Upper lobe of right lung (tissue), 1 donor: ENCODE results near the gene MFN2. TPM values are rescaled to one million over a fixed set of nuclear protein-coding genes. Genes with fewer than 3 reads are reported as not detected.
A peak's percentile ranks its signal among the peaks of the same experiment; 100 is the strongest.

Source experiments
- ATAC-seq: fragments of 200-7000 bp; cut with Tn5 transposase; one replicate; pipeline ENCODE4 v1.9.1; 2020; ENCODE audit warnings: mild to moderate bottlenecking, moderate library complexity
- DNase-seq: peaks from one replicate; pipeline ENCODE4 v3.0.0-alpha.2; 2020
- H3K27ac ChIP-seq: fragments of 200-600 bp; one replicate; pipeline ENCODE4 v1.8.0; 2022
- H3K27me3 ChIP-seq: fragments of 200-600 bp; one replicate; pipeline ENCODE4 v1.8.0; 2022; ENCODE audit warnings: mild to moderate bottlenecking
- H3K36me3 ChIP-seq: fragments of 200-600 bp; one replicate; pipeline ENCODE4 v1.8.0; 2022
- H3K4me1 ChIP-seq: fragments of 200-600 bp; one replicate; pipeline ENCODE4 v1.8.0; 2022
- H3K4me3 ChIP-seq: fragments of 200-600 bp; one replicate; pipeline ENCODE4 v1.8.0; 2022; ENCODE audit warnings: mild to moderate bottlenecking
- H3K9me3 ChIP-seq: fragments of 200-600 bp; one replicate; pipeline ENCODE4 v1.8.0; 2022
- intact Hi-C: fragments of 100-400 bp; cut with DNase I; formaldehyde crosslinking; loops from one replicate; pipeline ENCODE4 v1.11.0; 2022
- total RNA-seq: library from RNA; stranded (reverse); fragmentation: NEBNext Ultra II Directional; extraction: Animal tissue kit (Norgen Biotek cat#: 25700); gene quantifications from one replicate; pipeline ENCODE4 v1.2.1, GENCODE V29; 2021
- TF ChIP-seq, protein P1 (sequence below): fragments of 200-600 bp; IDR thresholded peaks from one replicate; pipeline ENCODE4 v1.8.0; 2022; ENCODE audit warnings: antibody characterized with exemption
- donor health status: DM: no; HTN: yes; CAD: no; lungs with severe emphysema.

MFN2 gene
- total RNA-seq, 1 donor from 2014 or later: 89.9 TPM

DNA sequence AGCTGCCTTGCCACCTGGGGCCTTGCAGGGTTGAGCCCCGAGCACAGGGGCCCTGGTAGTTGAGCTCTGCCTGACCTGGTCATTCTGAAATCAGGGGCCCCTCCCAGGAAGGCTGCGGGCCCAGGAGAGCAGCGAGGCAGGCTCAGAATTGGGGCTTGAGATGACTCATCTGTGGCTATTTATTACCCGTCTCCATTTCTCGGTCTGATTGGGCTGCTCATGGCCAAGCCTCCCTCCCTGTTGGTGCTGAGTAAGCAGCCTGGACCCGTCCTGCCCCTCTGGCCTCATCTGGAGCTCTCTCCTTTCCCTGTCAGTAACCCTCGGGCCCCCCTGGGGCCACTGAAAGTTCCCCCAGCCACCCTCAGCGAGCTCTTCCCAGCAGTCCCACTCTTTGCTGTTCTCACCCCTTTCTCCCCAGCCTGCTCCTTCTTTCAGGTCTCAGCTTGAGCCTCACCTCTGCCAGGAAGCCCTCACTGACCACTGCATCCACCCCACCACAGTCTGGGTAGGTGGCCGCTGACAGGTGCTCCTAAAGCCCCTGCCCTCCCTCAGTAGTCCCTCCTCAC, 71.8 kb downstream of the MFN2 start:
- peaks cover 10% of the 10 kb centered on the region for H3K27me3 ChIP-seq
- no peak overlapping the region for H3K4me3 ChIP-seq
- H3K4me1 ChIP-seq: no peaks in the 10 kb centered on the region
- TF ChIP-seq, protein P1, sequence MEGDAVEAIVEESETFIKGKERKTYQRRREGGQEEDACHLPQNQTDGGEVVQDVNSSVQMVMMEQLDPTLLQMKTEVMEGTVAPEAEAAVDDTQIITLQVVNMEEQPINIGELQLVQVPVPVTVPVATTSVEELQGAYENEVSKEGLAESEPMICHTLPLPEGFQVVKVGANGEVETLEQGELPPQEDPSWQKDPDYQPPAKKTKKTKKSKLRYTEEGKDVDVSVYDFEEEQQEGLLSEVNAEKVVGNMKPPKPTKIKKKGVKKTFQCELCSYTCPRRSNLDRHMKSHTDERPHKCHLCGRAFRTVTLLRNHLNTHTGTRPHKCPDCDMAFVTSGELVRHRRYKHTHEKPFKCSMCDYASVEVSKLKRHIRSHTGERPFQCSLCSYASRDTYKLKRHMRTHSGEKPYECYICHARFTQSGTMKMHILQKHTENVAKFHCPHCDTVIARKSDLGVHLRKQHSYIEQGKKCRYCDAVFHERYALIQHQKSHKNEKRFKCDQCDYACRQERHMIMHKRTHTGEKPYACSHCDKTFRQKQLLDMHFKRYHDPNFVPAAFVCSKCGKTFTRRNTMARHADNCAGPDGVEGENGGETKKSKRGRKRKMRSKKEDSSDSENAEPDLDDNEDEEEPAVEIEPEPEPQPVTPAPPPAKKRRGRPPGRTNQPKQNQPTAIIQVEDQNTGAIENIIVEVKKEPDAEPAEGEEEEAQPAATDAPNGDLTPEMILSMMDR: no peak
- DNase-seq (no peak), ATAC-seq (peak; percentile 62)
- H3K9me3 ChIP-seq: no peaks in the 10 kb centered on the region
- H3K36me3 ChIP-seq: no peaks in the 10 kb centered on the region
- no peak overlapping the region for H3K27ac ChIP-seq
- intact Hi-C loops: no loop called here

DNA sequence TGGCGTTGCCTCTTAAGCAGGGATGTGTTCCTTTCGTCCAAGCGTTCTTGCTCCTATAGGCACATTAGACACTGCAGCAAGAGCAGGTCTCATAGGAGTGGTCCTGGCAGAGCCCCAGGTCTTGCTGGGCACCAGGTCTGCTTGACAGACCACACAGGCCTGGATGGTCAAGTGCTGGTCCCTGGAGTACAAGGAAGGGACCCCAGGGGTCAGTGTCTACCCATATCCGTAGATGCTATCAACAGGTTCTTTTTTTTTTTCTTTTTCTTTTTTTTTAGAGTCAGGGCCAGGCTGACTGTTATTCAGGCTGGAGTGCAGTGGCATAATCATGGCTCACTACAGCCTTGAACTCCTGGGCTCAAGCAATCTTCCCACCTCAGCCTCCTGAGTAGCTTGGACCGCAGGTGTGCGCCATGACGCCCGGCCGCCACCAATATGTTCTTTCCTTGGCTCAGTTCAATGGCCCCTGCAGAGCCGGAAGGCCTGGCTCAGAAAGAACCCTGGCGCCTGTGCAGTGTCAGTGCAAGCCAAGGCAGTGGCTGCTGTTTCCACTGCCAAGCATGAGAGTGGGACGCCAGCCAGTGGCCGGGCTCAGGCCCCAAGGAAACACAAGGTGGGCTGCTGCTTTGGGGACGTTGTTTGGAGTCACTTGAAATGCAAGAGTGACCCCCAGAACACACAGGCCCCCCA, 72.9 kb downstream of the MFN2 start:
- intact Hi-C loops: no loop called here
- DNase-seq (no peak), ATAC-seq (no peak)
- Histone ChIP-seq H3K4me3 (no peak overlapping the region), H3K36me3 (no peaks in the 10 kb centered on the region), H3K27me3 (no peaks in the 10 kb centered on the region), H3K27ac (no peak overlapping the region), H3K9me3 (no peaks in the 10 kb centered on the region), H3K4me1 (no peaks in the 10 kb centered on the region)
- TF ChIP-seq, protein P1: no peak

DNA sequence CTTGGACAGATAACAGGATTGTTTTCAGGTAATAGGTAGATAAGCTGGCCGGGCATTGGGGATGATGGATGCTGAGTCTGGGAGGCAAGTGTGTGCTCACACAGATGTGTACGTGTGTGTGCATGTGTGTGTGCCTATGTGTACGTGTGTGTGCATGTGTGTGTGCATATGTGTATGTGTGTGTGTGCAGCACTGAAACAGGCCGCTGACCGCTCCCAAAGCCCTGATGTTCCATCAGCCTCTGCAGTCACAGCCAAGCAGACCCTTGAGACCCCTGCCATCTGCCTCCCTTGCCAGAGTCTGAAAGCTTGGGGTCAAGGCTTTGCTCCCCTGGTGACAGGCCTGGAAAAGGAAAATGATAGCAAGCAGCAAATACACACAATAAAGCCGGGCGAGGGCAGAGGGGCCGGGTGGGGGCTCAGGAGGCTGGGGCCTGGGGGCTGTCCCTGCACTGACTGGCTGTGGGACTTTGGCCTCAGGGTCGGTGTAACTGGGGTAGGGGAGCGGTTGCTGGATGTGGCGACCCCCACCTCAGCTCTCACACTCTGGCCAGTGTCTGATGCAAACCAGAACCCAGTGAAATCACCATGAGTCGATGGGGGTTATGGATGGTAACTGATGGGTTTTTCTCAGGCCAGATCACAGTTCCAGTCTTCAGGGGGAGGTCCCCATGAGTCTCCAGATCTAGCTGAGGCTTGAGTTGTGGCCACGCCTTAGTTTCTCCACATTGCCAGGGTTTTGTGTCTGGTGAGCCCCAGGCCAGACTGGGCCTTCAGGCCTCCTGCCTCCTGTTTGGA, 73.7 kb downstream of the MFN2 start:
- no peak overlapping the region for H3K4me3 ChIP-seq
- ATAC-seq (no peak), DNase-seq (no peak)
- H3K9me3 ChIP-seq: no peaks in the 10 kb centered on the region
- intact Hi-C loops: no loop called here
- H3K27ac ChIP-seq: no peak overlapping the region
- H3K36me3 ChIP-seq: no peaks in the 10 kb centered on the region
- TF ChIP-seq, protein P1: no peak
- H3K4me1 ChIP-seq: no peaks in the 10 kb centered on the region
- H3K27me3 ChIP-seq: no peaks in the 10 kb centered on the region

DNA sequence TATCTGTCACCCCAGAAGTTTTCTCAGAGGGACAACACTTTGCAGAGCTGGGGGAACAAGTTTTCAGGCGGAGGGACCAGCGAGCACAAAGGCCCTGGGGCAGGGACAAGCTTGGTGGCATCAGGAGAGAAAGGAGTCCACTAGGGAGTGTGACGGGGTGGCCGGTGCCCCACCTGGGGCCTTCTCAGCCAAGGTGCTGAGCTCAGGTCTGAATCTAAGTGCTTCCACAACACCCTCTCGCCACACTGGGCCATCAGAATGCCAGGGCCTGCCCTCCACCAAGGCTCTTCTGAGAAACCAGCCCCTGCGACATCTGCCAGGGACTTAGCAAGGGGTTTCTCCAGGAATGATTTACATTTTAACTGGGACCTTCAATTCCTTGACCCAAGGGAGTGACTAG, 75.0 kb downstream of the MFN2 start:
- ATAC-seq (no peak), DNase-seq (no peak)
- intact Hi-C loops: no loop called here
- Histone ChIP-seq H3K27ac (no peak overlapping the region), H3K4me3 (no peak overlapping the region), H3K9me3 (no peaks in the 10 kb centered on the region), H3K27me3 (no peaks in the 10 kb centered on the region), H3K36me3 (no peaks in the 10 kb centered on the region), H3K4me1 (no peaks in the 10 kb centered on the region)
- TF ChIP-seq, protein P1: no peak

DNA sequence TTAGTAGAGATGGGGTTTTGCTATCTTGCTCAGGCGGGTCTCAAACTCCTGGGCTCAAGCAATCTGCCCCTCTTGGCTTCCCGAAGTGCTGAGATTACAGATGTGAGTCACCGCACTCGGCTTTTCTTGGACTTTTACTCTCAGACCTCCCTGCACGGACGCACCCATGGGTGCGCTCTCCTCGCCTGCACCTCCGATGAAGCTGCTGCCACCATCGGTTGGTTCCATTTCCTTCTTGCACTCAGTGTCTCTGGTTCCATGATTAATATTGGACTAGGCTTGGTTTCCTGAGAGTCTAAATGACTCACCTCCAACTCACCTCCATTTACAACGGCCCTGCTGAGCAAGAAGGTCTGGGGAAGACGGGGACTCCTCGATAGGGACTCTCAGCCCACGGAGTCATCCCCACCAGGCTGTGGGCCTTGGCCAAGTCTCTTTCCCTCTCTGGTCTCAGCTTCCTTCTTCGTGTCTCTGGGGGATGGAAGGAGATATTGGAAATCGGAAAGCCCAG, 76.1 kb downstream of the MFN2 start:
- ATAC-seq (no peak), DNase-seq (no peak)
- no peak overlapping the region for H3K27ac ChIP-seq
- intact Hi-C loops: no loop called here
- H3K9me3 ChIP-seq: no peaks in the 10 kb centered on the region
- TF ChIP-seq, protein P1: no peak
- H3K36me3 ChIP-seq: no peaks in the 10 kb centered on the region
- H3K4me1 ChIP-seq: no peaks in the 10 kb centered on the region
- no peak overlapping the region for H3K4me3 ChIP-seq
- H3K27me3 ChIP-seq: no peaks in the 10 kb centered on the region
